Endodermal cell (in vitro differentiated cells): Measurements from ENCODE around the gene HDGFL2. TPM values are rescaled to one million over a fixed set of nuclear protein-coding genes. Genes with fewer than 3 reads are reported as not detected.

Source experiments
- DNase-seq: peaks from one replicate; pipeline ENCODE4 v3.0.0-alpha.2; 2017
- H3K27ac ChIP-seq: 2 replicates; pipeline ENCODE4 v1.5.1; 2013; ENCODE audit warnings: mild to moderate bottlenecking, low read depth, low read length, moderate library complexity
- H3K27me3 ChIP-seq: 2 replicates; pipeline ENCODE4 v1.6.1; 2013; ENCODE audit warnings: mild to moderate bottlenecking, low read length, moderate library complexity; ENCODE audit not compliant: insufficient read depth, control insufficient read depth, poor library complexity, severe bottlenecking
- H3K36me3 ChIP-seq: 2 replicates; pipeline ENCODE4 v1.7.0; 2013; ENCODE audit warnings: mild to moderate bottlenecking, low read length, moderate library complexity; ENCODE audit not compliant: control insufficient read depth, insufficient read depth
- H3K4me1 ChIP-seq: one replicate; pipeline ENCODE4 v1.7.0; 2013; ENCODE audit warnings: low read length; ENCODE audit not compliant: control insufficient read depth, insufficient read depth
- H3K4me3 ChIP-seq: 2 replicates; pipeline ENCODE4 v1.5.1; 2013; ENCODE audit warnings: mild to moderate bottlenecking, low read length, moderate library complexity
- H3K9ac ChIP-seq: 2 replicates; pipeline ENCODE4 v1.6.1; 2013; ENCODE audit warnings: mild to moderate bottlenecking, low read length, moderate library complexity; ENCODE audit not compliant: poor library complexity, severe bottlenecking; ENCODE audit errors: extremely low read depth
- H3K9me3 ChIP-seq: 2 replicates; pipeline ENCODE4 v1.6.1; 2013; ENCODE audit warnings: mild to moderate bottlenecking, low read length, moderate library complexity; ENCODE audit not compliant: control insufficient read depth
- H3K27ac Mint-ChIP-seq: 2 replicates; pipeline ENCODE4 v1.8.0; 2020; ENCODE audit warnings: mixed read lengths
- H3K27me3 Mint-ChIP-seq: 2 replicates; pipeline ENCODE4 v1.8.0; 2021; ENCODE audit warnings: mild to moderate bottlenecking, mixed read lengths; ENCODE audit not compliant: insufficient read depth
- H3K36me3 Mint-ChIP-seq: 2 replicates; pipeline ENCODE4 v1.8.0; 2020; ENCODE audit warnings: low read depth, mixed read lengths
- H3K4me1 Mint-ChIP-seq: 2 replicates; pipeline ENCODE4 v1.8.0; 2020; ENCODE audit warnings: mixed read lengths
- H3K4me3 Mint-ChIP-seq: 2 replicates; pipeline ENCODE4 v1.8.0; 2020; ENCODE audit warnings: mild to moderate bottlenecking, moderate library complexity, mixed read lengths
- H3K9me3 Mint-ChIP-seq: 2 replicates; pipeline ENCODE4 v1.8.0; 2020; ENCODE audit warnings: mild to moderate bottlenecking, mixed read lengths
- CTCF ChIP-seq: fragments of 200-600 bp; sonication (generic); conservative IDR thresholded peaks from 2 replicates; pipeline ENCODE4 v1.5.0; 2021; ENCODE audit warnings: antibody characterized with exemption, mild to moderate bottlenecking
- WGBS, 2 experiments: methylation state at CpG; one replicate each; pipeline versions ENCODE4 v1.1.5 to v1.1.7; 2013; ENCODE audit warnings: missing lambda C conversion rate in 2 of 2, mixed read lengths in 1 of 2; ENCODE audit not compliant: insufficient coverage in 1 of 2, insufficient read length in 1 of 2; 5-methylcytosine and 5-hydroxymethylcytosine counted together
- total RNA-seq, 2 donors: library from RNA; stranded (reverse); fragmentation: NEBNext Ultra II Directional in 1 of 2; extraction: Animal tissue kit (Norgen Biotek cat#: 25700) in 1 of 2; gene quantifications; 2 replicates in 1 of 2; 3 replicates in 1 of 2; pipeline ENCODE4 v1.2.1, GENCODE V29; 2021

The HDGFL2 gene
- total RNA-seq, 2 donors from 2014 or later: 117 TPM

GRCh38 chr19:4516939-4517300, 44.8 kb downstream of the HDGFL2 start:
- Mint-ChIP-seq H3K4me1 (no peaks in the 10 kb centered on the region), H3K27ac (no peak overlapping the region), H3K9me3 (peaks cover 1% of the 10 kb centered on the region), H3K27me3 (peaks cover 42% of the 10 kb centered on the region), H3K36me3 (no peaks in the 10 kb centered on the region), H3K4me3 (no peak overlapping the region)
- Histone ChIP-seq H3K27me3 (no peaks in the 10 kb centered on the region), H3K4me3 (no peak overlapping the region), H3K4me1 (no peaks in the 10 kb centered on the region), H3K9me3 (no peaks in the 10 kb centered on the region), H3K27ac (no peak overlapping the region), H3K9ac (no peak overlapping the region), H3K36me3 (no peaks in the 10 kb centered on the region)
- 81 to 84% methylated on average over 6 to 8 of the region's 8 CpGs for WGBS, 2 experiments
- no peak for DNase-seq
- no peak for TF ChIP-seq CTCF

- H3K27ac Mint-ChIP-seq: no peak overlapping the region
- no peaks in the 10 kb centered on the region for H3K36me3 Mint-ChIP-seq
- no peak overlapping the region for H3K4me3 ChIP-seq
- H3K27me3 ChIP-seq: no peaks in the 10 kb centered on the region
- H3K27ac ChIP-seq: no peak overlapping the region
- no peaks in the 10 kb centered on the region for H3K36me3 ChIP-seq
- H3K4me1 ChIP-seq: no peaks in the 10 kb centered on the region
- TF ChIP-seq CTCF: no peak
- peaks cover 1% of the 10 kb centered on the region for H3K9me3 Mint-ChIP-seq
- no peaks in the 10 kb centered on the region for H3K4me1 Mint-ChIP-seq
- no peaks in the 10 kb centered on the region for H3K9me3 ChIP-seq
- no peak overlapping the region for H3K9ac ChIP-seq
- no peak for DNase-seq
- H3K27me3 Mint-ChIP-seq: peaks cover 37% of the 10 kb centered on the region
- H3K4me3 Mint-ChIP-seq: no peak overlapping the region
- 92 to 94% methylated on average over 5 to 24 of the region's 24 CpGs for WGBS, 2 experiments
These were observed 45.5 kb downstream of the HDGFL2 start for GRCh38 chr19:4517451-4518057.

GRCh38 chr19:4518345-4519171, 46.5 kb downstream of the HDGFL2 start, which contains the start of gene PLIN4:
PLIN4 (minus strand) TSS chr19:4518486; CDS start chr19:4518272, 214 bp downstream.
- H3K4me1 ChIP-seq: no peaks in the 10 kb centered on the region
- Mint-ChIP-seq H3K27me3 (peaks cover 35% of the 10 kb centered on the region), H3K4me1 (no peaks in the 10 kb centered on the region), H3K27ac (no peak within 1 kb of the TSS), H3K4me3 (no peak within 1 kb of the TSS), H3K9me3 (peaks cover 1% of the 10 kb centered on the region), H3K36me3 (no peaks in the 10 kb centered on the region)
- H3K9ac ChIP-seq: no peak within 1 kb of the TSS
- H3K27ac ChIP-seq: no peak within 1 kb of the TSS
- no peaks in the 10 kb centered on the region for H3K9me3 ChIP-seq
- 90 to 94% methylated on average over 31 to 34 of the region's 34 CpGs for WGBS, 2 experiments
- H3K27me3 ChIP-seq: no peaks in the 10 kb centered on the region
- TF ChIP-seq CTCF: no peak
- no peak within 1 kb of the TSS for H3K4me3 ChIP-seq
- peak; percentile 77 for DNase-seq
- H3K36me3 ChIP-seq: no peaks in the 10 kb centered on the region
